Measurements from ENCODE around the gene ADD3.

The ADD3 gene

GRCh38 chr10:110002801-110003523, 4.8 kb upstream of the ADD3 start:
- DNase-seq (ENCODE audit: low spot score), result no peak

- no peak for DNase-seq (ENCODE audit: low spot score)
Observed at GRCh38 chr10:110003524-110003885, 4.3 kb upstream of the ADD3 start.

- no peak for DNase-seq (ENCODE audit: low spot score)
Observed at GRCh38 chr10:110005719-110006118, 2.1 kb upstream of the ADD3 start.

GRCh38 chr10:110006358-110007160, 1.2 kb upstream of the ADD3 start:
- no peak for DNase-seq (ENCODE audit: low spot score)

GRCh38 chr10:110007161-110007700, 553 bp upstream of the ADD3 start:
- no peak for DNase-seq (ENCODE audit: low spot score)

GRCh38 chr10:110008518-110009339, 945 bp downstream of the ADD3 start:
- DNase-seq (ENCODE audit: low spot score), result peak; percentile 58

- DNase-seq (ENCODE audit: low spot score), result peak; percentile 81
Observed at GRCh38 chr10:110009736-110010475, 2.1 kb downstream of the ADD3 start.

GRCh38 chr10:110010486-110011378, 2.9 kb downstream of the ADD3 start:
- DNase-seq (ENCODE audit: low spot score), result no peak

- no peak for DNase-seq (ENCODE audit: low spot score)
Observed at GRCh38 chr10:110011681-110012080, 3.9 kb downstream of the ADD3 start.

- peak; percentile 38 for DNase-seq (ENCODE audit: low spot score)
Observed at GRCh38 chr10:110013630-110014293, 6.0 kb downstream of the ADD3 start.

- DNase-seq (ENCODE audit: low spot score), result no peak
Observed at GRCh38 chr10:110016039-110016438, 8.3 kb downstream of the ADD3 start.

GRCh38 chr10:110017052-110017451, 9.3 kb downstream of the ADD3 start:
- DNase-seq (ENCODE audit: low spot score), result no peak

- no peak for DNase-seq (ENCODE audit: low spot score)
Observed at GRCh38 chr10:110017907-110018306, 10.1 kb downstream of the ADD3 start.

- DNase-seq (ENCODE audit: low spot score), result no peak
Observed at GRCh38 chr10:110020265-110020664, 12.5 kb downstream of the ADD3 start.

GRCh38 chr10:110022716-110023504, 15.1 kb downstream of the ADD3 start:
- DNase-seq (ENCODE audit: low spot score), result no peak

GRCh38 chr10:110023785-110024465, 16.1 kb downstream of the ADD3 start:
- no peak for DNase-seq (ENCODE audit: low spot score)

GRCh38 chr10:110029450-110029849, 21.7 kb downstream of the ADD3 start:
- no peak for DNase-seq (ENCODE audit: low spot score)
